CD14-positive monocyte (primary cell): ENCODE measurements around the gene LEKR1. TPM values are rescaled to one million over a fixed set of nuclear protein-coding genes. Genes with fewer than 3 reads are reported as not detected.

ENCODE experiments used
- DNase-seq, 3 donors: peaks; one replicate each; pipeline ENCODE4 v3.0.0-alpha.2; 2011 to 2022
- H2AFZ ChIP-seq: 2 replicates; pipeline ENCODE4 v1.6.0; 2012; ENCODE audit warnings: mild to moderate bottlenecking, low read depth, low read length, inconsistent platforms; ENCODE audit not compliant: insufficient read depth, poor library complexity, severe bottlenecking
- H3K27ac ChIP-seq, 2 donors: 1 replicate in 1 of 2; 2 replicates in 1 of 2; pipeline ENCODE4 v1.5.1; 2012 to 2013; ENCODE audit warnings: low read length in 2 of 2, control low read depth in 1 of 2, inconsistent platforms in 1 of 2, low read depth in 1 of 2, mild to moderate bottlenecking in 1 of 2
- H3K27me3 ChIP-seq, 2 donors: one replicate each; pipeline versions ENCODE4 v1.6.0 to v1.6.1; 2011 to 2013; ENCODE audit warnings: low read length in 2 of 2; ENCODE audit not compliant: control insufficient read depth in 2 of 2, insufficient read depth in 2 of 2
- H3K36me3 ChIP-seq, 2 donors: replicated peaks in 1 of 2; 1 replicate in 1 of 2; 2 replicates in 1 of 2; pipeline versions ENCODE4 v1.5.1 to v1.6.1; 2012 to 2013; ENCODE audit warnings: low read length in 2 of 2, control low read depth in 1 of 2, inconsistent platforms in 1 of 2, mild to moderate bottlenecking in 1 of 2; ENCODE audit not compliant: insufficient read depth in 2 of 2, control insufficient read depth in 1 of 2
- H3K4me1 ChIP-seq, 2 donors: 1 replicate in 1 of 2; 2 replicates in 1 of 2; pipeline versions ENCODE4 v1.5.1 to v1.6.1; 2012 to 2013; ENCODE audit warnings: low read length in 2 of 2, control low read depth in 1 of 2, inconsistent platforms in 1 of 2, mild to moderate bottlenecking in 1 of 2, moderate library complexity in 1 of 2; ENCODE audit not compliant: insufficient read depth in 2 of 2, control insufficient read depth in 1 of 2
- H3K4me2 ChIP-seq: replicated peaks from 2 replicates; pipeline ENCODE3; 2012; ENCODE audit warnings: low read length, moderate library complexity, mild to moderate bottlenecking; ENCODE audit not compliant: poor library complexity, severe bottlenecking; ENCODE audit errors: extremely low read depth
- H3K4me3 ChIP-seq, 3 experiments: fragments of 200-600 bp in 1 of 3; sonication (generic) in 1 of 3; replicated peaks in 1 of 3; 1 replicate in 2 of 3; 2 replicates in 1 of 3; pipeline ENCODE4 v1.5.1; 2011 to 2013; ENCODE audit warnings: low read length in 3 of 3, mild to moderate bottlenecking in 3 of 3, control low read depth in 2 of 3, low read depth in 2 of 3, inconsistent platforms in 1 of 3, moderate library complexity in 1 of 3
- H3K79me2 ChIP-seq: 2 replicates; pipeline ENCODE4 v1.6.0; 2012; ENCODE audit warnings: mild to moderate bottlenecking, control low read depth, inconsistent platforms, low read length, moderate library complexity; ENCODE audit not compliant: insufficient read depth
- H3K9ac ChIP-seq: 2 replicates; pipeline ENCODE4 v1.6.0; 2017; ENCODE audit warnings: low read length, mild to moderate bottlenecking; ENCODE audit not compliant: insufficient read depth, poor library complexity, severe bottlenecking
- H3K9me3 ChIP-seq, 2 donors: replicated peaks in 1 of 2; 1 replicate in 1 of 2; 2 replicates in 1 of 2; pipeline versions ENCODE4 v1.5.1 to v1.6.1; 2012 to 2013; ENCODE audit warnings: low read length in 2 of 2, control low read depth in 1 of 2; ENCODE audit not compliant: control insufficient read depth in 1 of 2, insufficient read depth in 1 of 2
- H4K20me1 ChIP-seq: 2 replicates; pipeline ENCODE4 v1.6.0; 2012; ENCODE audit warnings: mild to moderate bottlenecking, low read length, control low read depth, moderate library complexity; ENCODE audit not compliant: insufficient read depth
- H3K27ac Mint-ChIP-seq, 7 donors: one replicate each; pipeline ENCODE4 v1.8.0; 2020; ENCODE audit warnings: mild to moderate bottlenecking in 7 of 7, mixed read lengths in 7 of 7, moderate library complexity in 6 of 7, inconsistent platforms in 2 of 7
- H3K27me3 Mint-ChIP-seq, 3 donors: one replicate each; pipeline ENCODE4 v1.8.0; 2021 to 2022; ENCODE audit warnings: low read depth in 3 of 3, mild to moderate bottlenecking in 3 of 3, mixed read lengths in 3 of 3, moderate library complexity in 3 of 3, inconsistent platforms in 1 of 3
- H3K36me3 Mint-ChIP-seq, 2 donors: one replicate each; pipeline ENCODE4 v1.8.0; 2020; ENCODE audit warnings: mixed read lengths in 2 of 2, inconsistent platforms in 1 of 2, mild to moderate bottlenecking in 1 of 2
- H3K4me1 Mint-ChIP-seq: one replicate; pipeline ENCODE4 v1.8.0; 2020; ENCODE audit warnings: mild to moderate bottlenecking, mixed read lengths
- H3K4me3 Mint-ChIP-seq, 2 donors: one replicate each; pipeline ENCODE4 v1.8.0; 2020; ENCODE audit warnings: mild to moderate bottlenecking in 2 of 2, mixed read lengths in 2 of 2, moderate library complexity in 1 of 2
- H3K9me3 Mint-ChIP-seq, 7 donors: one replicate each; pipeline ENCODE4 v1.8.0; 2020 to 2022; ENCODE audit warnings: mixed read lengths in 7 of 7, mild to moderate bottlenecking in 6 of 7, moderate library complexity in 6 of 7, inconsistent platforms in 2 of 7
- CTCF ChIP-seq: fragments of 200-600 bp; IDR thresholded peaks from one replicate; pipeline ENCODE4 v1.8.0; 2022; ENCODE audit warnings: antibody characterized with exemption, mild to moderate bottlenecking
- WGBS: methylation state at CpG from one replicate; pipeline ENCODE4 v1.1.5; 2013; ENCODE audit warnings: missing lambda C conversion rate; ENCODE audit not compliant: insufficient coverage; 5-methylcytosine and 5-hydroxymethylcytosine counted together
- intact Hi-C, 2 donors: fragments of 100-400 bp; cut with micrococcal nuclease; formaldehyde crosslinking; loops; one replicate each; pipeline versions ENCODE4 v1.15.0 to v1.15.1; 2023
- polyA plus RNA-seq, 3 donors: library from polyadenylated mRNA; depleted of rRNA in 1 of 3; unstranded in 2 of 3; stranded (reverse) in 1 of 3; fragments of 300-500 nt in 2 of 3; fragments of >200 nt in 1 of 3; fragmentation: Illumina TruSeq in 2 of 3; gene quantifications; 1 replicate in 2 of 3; 2 replicates in 1 of 3; pipeline ENCODE4 v1.2.3, GENCODE V29; 2012 to 2021

LEKR1 gene
- polyA plus RNA-seq, 3 donors = 0.51 to 0.80 TPM; not detected in 1

- H3K27ac Mint-ChIP-seq = no peak overlapping the region
Measured at GRCh38 chr3:156939315-156939714, 113.2 kb downstream of the LEKR1 start.

DNA sequence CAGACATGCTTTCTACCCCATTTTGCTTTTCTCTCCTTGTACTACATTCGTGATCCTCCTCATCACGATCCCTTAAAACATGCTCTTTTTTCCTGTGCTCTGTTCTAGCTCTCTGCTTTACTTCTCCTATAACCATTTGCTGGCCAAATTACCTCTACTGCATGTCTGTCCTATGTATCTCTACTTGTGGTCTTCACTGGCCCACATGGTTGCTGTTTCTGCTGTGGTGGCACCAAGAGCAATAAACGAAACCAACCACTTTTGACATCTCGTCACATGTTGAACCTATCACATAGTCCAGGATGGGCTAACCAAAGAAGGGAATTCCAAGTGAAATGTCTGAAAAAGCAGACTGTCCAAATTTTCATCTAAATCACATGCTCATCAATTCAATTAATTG is 115.2 kb downstream of the LEKR1 start:
- no peak overlapping the region for H3K27ac Mint-ChIP-seq
- no peaks in the 10 kb centered on the region for H3K36me3 ChIP-seq
- no peak overlapping the region for H3K4me3 ChIP-seq
- no peaks in the 10 kb centered on the region for H3K9me3 ChIP-seq
- H3K9me3 Mint-ChIP-seq = peaks cover 0 to 2% (median 0%) of the 10 kb centered on the region in 7 donors
- WGBS = 97% methylated on average over 4 of the region's 4 CpGs
- H3K4me3 Mint-ChIP-seq = no peak overlapping the region
- H4K20me1 ChIP-seq = no peaks in the 10 kb centered on the region
- H3K27me3 ChIP-seq = no peaks in the 10 kb centered on the region
- DNase-seq = no peak
- no peak for TF ChIP-seq CTCF
- no peaks in the 10 kb centered on the region for H3K36me3 Mint-ChIP-seq
- H3K79me2 ChIP-seq = no peaks in the 10 kb centered on the region
- peaks cover 0 to 2% (median 0%) of the 10 kb centered on the region in 3 donors for H3K27me3 Mint-ChIP-seq
- no peak overlapping the region for H3K9ac ChIP-seq
- no peaks in the 10 kb centered on the region for H3K4me1 Mint-ChIP-seq
- no peaks in the 10 kb centered on the region for H3K4me1 ChIP-seq
- intact Hi-C loops = no loop called here
- no peak overlapping the region for H3K4me2 ChIP-seq
- H2AFZ ChIP-seq = no peak overlapping the region
- no peak overlapping the region for H3K27ac ChIP-seq

More at GRCh38 chr3:156939315-156939714, 113.2 kb downstream of the LEKR1 start:
- H3K4me3 ChIP-seq = no peak overlapping the region
- no peak overlapping the region for H3K27ac ChIP-seq
- Mint-ChIP-seq H3K9me3 (peaks cover 0 to 1% (median 0%) of the 10 kb centered on the region in 7 donors), H3K4me1 (no peaks in the 10 kb centered on the region), H3K4me3 (no peak overlapping the region), H3K36me3 (no peaks in the 10 kb centered on the region), H3K27me3 (peaks cover 0 to 2% (median 0%) of the 10 kb centered on the region in 3 donors)
- no peak overlapping the region for H2AFZ ChIP-seq
- H3K4me1 ChIP-seq = no peaks in the 10 kb centered on the region
- WGBS = no CpG with 5 or more reads among the region's 1 CpG
- H3K4me2 ChIP-seq = no peak overlapping the region
- no peaks in the 10 kb centered on the region for H4K20me1 ChIP-seq
- H3K27me3 ChIP-seq = no peaks in the 10 kb centered on the region
- TF ChIP-seq CTCF = no peak
- H3K9me3 ChIP-seq = no peaks in the 10 kb centered on the region
- H3K9ac ChIP-seq = no peak overlapping the region
- H3K36me3 ChIP-seq = no peaks in the 10 kb centered on the region
- intact Hi-C loops = no loop called here
- H3K79me2 ChIP-seq = no peaks in the 10 kb centered on the region
- DNase-seq = no peak
